Prostate gland (tissue), 1 donor: ENCODE data around the gene SRBD1.

Source experiments
- POLR2A ChIP-seq: fragments of 450-650 bp; IDR thresholded peaks from one replicate; pipeline ENCODE4 v1.6.1; 2016; ENCODE audit warnings: antibody characterized with exemption, mild to moderate bottlenecking
- POLR2AphosphoS5 ChIP-seq: sonication (generic); formaldehyde crosslinking; IDR thresholded peaks from one replicate; pipeline ENCODE4 v1.6.1; 2017; ENCODE audit warnings: antibody characterized with exemption

GRCh38 chr2:45551862-45552261, 59.2 kb downstream of the SRBD1 start:
- TF ChIP-seq POLR2AphosphoS5 = no peak
- TF ChIP-seq POLR2A = no peak
